ENCODE results near the gene FYN.
A peak's percentile ranks its signal among the peaks of the same experiment; 100 is the strongest.
"Not testable (repeated sequence)": the region's sequence is repeated elsewhere in the genome, so short reads cannot be mapped to it uniquely, and the experiment has no call there.

Gene FYN

GRCh38 chr6:111849298-111849697 is 24.0 kb downstream of the FYN start:
- DNase-seq, result no peak

- no peak for DNase-seq
Observed at GRCh38 chr6:111848262-111848812, 24.9 kb downstream of the FYN start.

- no peak for DNase-seq
Observed at GRCh38 chr6:111846492-111847409, 26.5 kb downstream of the FYN start.

- DNase-seq, result no peak
Observed at GRCh38 chr6:111846066-111846465, 27.2 kb downstream of the FYN start.

- no peak for DNase-seq
Observed at GRCh38 chr6:111845441-111845871, 27.8 kb downstream of the FYN start.

- no peak for DNase-seq
Observed at GRCh38 chr6:111844921-111845320, 28.3 kb downstream of the FYN start.

GRCh38 chr6:111844376-111844775 is 28.9 kb downstream of the FYN start:
- no peak for DNase-seq

- DNase-seq, result peak; percentile 59
Observed at GRCh38 chr6:111843347-111844147, 29.7 kb downstream of the FYN start.

GRCh38 chr6:111842891-111843290 is 30.4 kb downstream of the FYN start:
- DNase-seq, result no peak

GRCh38 chr6:111842271-111842822 is 30.9 kb downstream of the FYN start:
- no peak for DNase-seq

GRCh38 chr6:111841822-111842221 is 31.4 kb downstream of the FYN start:
- DNase-seq, result peak; percentile 49

- DNase-seq, result no peak
Observed at GRCh38 chr6:111840803-111841202, 32.4 kb downstream of the FYN start.

GRCh38 chr6:111838749-111839484 is 34.3 kb downstream of the FYN start:
- DNase-seq, result no peak

- DNase-seq, result peak; percentile 65
Observed at GRCh38 chr6:111837641-111838500, 35.4 kb downstream of the FYN start.

GRCh38 chr6:111837007-111837406 is 36.2 kb downstream of the FYN start:
- DNase-seq, result no peak

GRCh38 chr6:111835807-111836206 is 37.4 kb downstream of the FYN start:
- no peak for DNase-seq

- DNase-seq, result not testable (repeated sequence)
Observed at GRCh38 chr6:111835398-111835797, 37.9 kb downstream of the FYN start.

- no peak for DNase-seq
Observed at GRCh38 chr6:111834356-111834755, 38.9 kb downstream of the FYN start.

GRCh38 chr6:111832833-111833418 is 40.3 kb downstream of the FYN start:
- DNase-seq, result no peak

GRCh38 chr6:111831408-111831807 is 41.8 kb downstream of the FYN start:
- no peak for DNase-seq

GRCh38 chr6:111829998-111830397 is 43.3 kb downstream of the FYN start:
- DNase-seq, result no peak

Data from activated naive CD4-positive, alpha-beta T cell treated with Interleukin-2 at 50 U/mL for 16 hours (primary cell).